Mucosa of gallbladder (tissue), 1 donor: ENCODE data around the gene MYO15A. TPM values are rescaled to one million over a fixed set of nuclear protein-coding genes. Genes with fewer than 3 reads are reported as not detected.
A peak's percentile ranks its signal among the peaks of the same experiment; 100 is the strongest.
"Not testable (repeated sequence)": the region's sequence is repeated elsewhere in the genome, so short reads cannot be mapped to it uniquely, and the experiment has no call there.

Experiments
- DNase-seq: peaks from one replicate; pipeline ENCODE4 v3.0.0-alpha.2; 2020; ENCODE audit warnings: low spot score
- total RNA-seq: library from RNA; stranded (reverse); gene quantifications from one replicate; pipeline ENCODE4 v1.2.1, GENCODE V29; 2021
- donor health status: DM: no; HTN: no; CAD: no.

The MYO15A gene
- total RNA-seq, 1 donor from 2014 or later = 3.3 TPM

- no peak for DNase-seq
Observed at GRCh38 chr17:18213666-18214270, 105.2 kb downstream of the MYO15A start.

GRCh38 chr17:18216906-18217305 lies 108.3 kb downstream of the MYO15A start:
- DNase-seq = not testable (repeated sequence)

- DNase-seq = peak; percentile 71
Observed at GRCh38 chr17:18217412-18218015, 109.0 kb downstream of the MYO15A start.

GRCh38 chr17:18218756-18219415 lies 110.3 kb downstream of the MYO15A start:
- DNase-seq = no peak

GRCh38 chr17:18224053-18224386 lies 115.5 kb downstream of the MYO15A start:
- no peak for DNase-seq

GRCh38 chr17:18224387-18225120 lies 116.0 kb downstream of the MYO15A start:
- no peak for DNase-seq

- DNase-seq = peak; percentile 97
Observed at GRCh38 chr17:18225121-18225641, 116.6 kb downstream of the MYO15A start, which contains the start of gene LLGL1. Gene LLGL1, plus strand, starts transcription at chr17:18225635. Its CDS starts 48 bp downstream, at chr17:18225683.

- no peak for DNase-seq
Observed at GRCh38 chr17:18225642-18226283, 117.2 kb downstream of the MYO15A start.

- DNase-seq = no peak
Observed at GRCh38 chr17:18226284-18226945, 117.9 kb downstream of the MYO15A start.

GRCh38 chr17:18227635-18228034 lies 119.1 kb downstream of the MYO15A start:
- no peak for DNase-seq

- no peak for DNase-seq
Observed at GRCh38 chr17:18228176-18228682, 119.7 kb downstream of the MYO15A start.

GRCh38 chr17:18229254-18229653 lies 120.7 kb downstream of the MYO15A start:
- DNase-seq = no peak

Other genes starting within 250 kb of the MYO15A start
- gene TOM1L2, start 136.4 kb upstream of the MYO15A start, total RNA-seq = 81.3 TPM
- 6.7 TPM for gene DRC3, start 135.9 kb upstream of the MYO15A start, total RNA-seq
- gene ATPAF2, start 69.6 kb upstream of the MYO15A start, total RNA-seq = 37.6 TPM
- gene GID4, start 69.3 kb upstream of the MYO15A start, total RNA-seq = 12.0 TPM
- 36.4 TPM for gene DRG2, start 20.8 kb upstream of the MYO15A start, total RNA-seq
- 123 TPM for gene ALKBH5, start 75.1 kb downstream of the MYO15A start, total RNA-seq
- 19.6 TPM for gene LLGL1, start 116.9 kb downstream of the MYO15A start, total RNA-seq
- gene FLII, start 150.0 kb downstream of the MYO15A start, total RNA-seq = 290 TPM
- 22.8 TPM for gene MIEF2, start 151.9 kb downstream of the MYO15A start, total RNA-seq
- gene TOP3A, start 206.2 kb downstream of the MYO15A start, total RNA-seq = 25.6 TPM
- 19.4 TPM for gene SMCR8, start 206.5 kb downstream of the MYO15A start, total RNA-seq